ENCODE results near the gene CST5. TPM values are rescaled to one million over a fixed set of nuclear protein-coding genes. Genes with fewer than 3 reads are reported as not detected.
"Not testable (repeated sequence)": the region's sequence is repeated elsewhere in the genome, so short reads cannot be mapped to it uniquely, and the experiment has no call there.

CST5 gene
- polyA plus RNA-seq, 3 donors = not detected

GRCh38 chr20:23907579-23907978 lies 28.0 kb upstream of the CST5 start:
- Histone ChIP-seq H3K27me3 (ENCODE audit: control insufficient read depth in 2 of 2, insufficient read depth in 2 of 2, low read length in 2 of 2) (peaks cover 0 to 2% of the 10 kb centered on the region in 2 donors), H3K9ac (ENCODE audit: insufficient read depth, low read length, poor library complexity, severe bottlenecking) (no peak overlapping the region), H3K4me3 (replicated peaks in 1 of 3; ENCODE audit: low read depth in 2 of 3, low read length in 3 of 3) (no peak overlapping the region), H2AFZ (ENCODE audit: insufficient read depth, low read depth, low read length, poor library complexity, severe bottlenecking) (no peak overlapping the region), H3K9me3 (replicated peaks in 1 of 2; ENCODE audit: control insufficient read depth in 1 of 2, insufficient read depth in 1 of 2, low read length in 2 of 2) (peaks cover 3 to 6% of the 10 kb centered on the region in 2 donors), H3K36me3 (replicated peaks in 1 of 2; ENCODE audit: control insufficient read depth in 1 of 2, insufficient read depth in 2 of 2, low read length in 2 of 2) (no peaks in the 10 kb centered on the region), H3K79me2 (ENCODE audit: insufficient read depth, low read length) (no peaks in the 10 kb centered on the region), H3K27ac (ENCODE audit: low read depth in 1 of 2, low read length in 2 of 2) (no peak overlapping the region), H4K20me1 (ENCODE audit: insufficient read depth, low read length) (no peaks in the 10 kb centered on the region), H3K4me2 (replicated peaks; ENCODE audit: extremely low read depth, low read length, poor library complexity, severe bottlenecking) (no peak overlapping the region), H3K4me1 (ENCODE audit: control insufficient read depth in 1 of 2, insufficient read depth in 2 of 2, low read length in 2 of 2) (no peaks in the 10 kb centered on the region)
- Mint-ChIP-seq H3K27me3 (ENCODE audit: low read depth in 3 of 3) (peaks cover 0 to 3% (median 2%) of the 10 kb centered on the region in 3 donors), H3K27ac (no peak overlapping the region), H3K4me3 (no peak overlapping the region), H3K36me3 (no peaks in the 10 kb centered on the region), H3K9me3 (peaks cover 3 to 20% (median 11%) of the 10 kb centered on the region in 7 donors), H3K4me1 (no peaks in the 10 kb centered on the region)
- no CpG with 5 or more reads among the region's 1 CpG for WGBS (ENCODE audit: insufficient coverage)
- DNase-seq = no peak
- intact Hi-C loops (cut with micrococcal nuclease) = no loop called here
- TF ChIP-seq CTCF (IDR thresholded peaks at IDR 0.05) = no peak

- H3K9ac ChIP-seq (ENCODE audit: insufficient read depth, low read length, poor library complexity, severe bottlenecking); H3K4me3 ChIP-seq (replicated peaks in 1 of 3; ENCODE audit: low read depth in 2 of 3, low read length in 3 of 3); H3K27me3 ChIP-seq (ENCODE audit: control insufficient read depth in 2 of 2, insufficient read depth in 2 of 2, low read length in 2 of 2); H3K4me1 ChIP-seq (ENCODE audit: control insufficient read depth in 1 of 2, insufficient read depth in 2 of 2, low read length in 2 of 2); H3K27ac ChIP-seq (ENCODE audit: low read depth in 1 of 2, low read length in 2 of 2); DNase-seq; H3K36me3 ChIP-seq (replicated peaks in 1 of 2; ENCODE audit: control insufficient read depth in 1 of 2, insufficient read depth in 2 of 2, low read length in 2 of 2); H2AFZ ChIP-seq (ENCODE audit: insufficient read depth, low read depth, low read length, poor library complexity, severe bottlenecking); H3K9me3 ChIP-seq (replicated peaks in 1 of 2; ENCODE audit: control insufficient read depth in 1 of 2, insufficient read depth in 1 of 2, low read length in 2 of 2); H3K4me2 ChIP-seq (replicated peaks; ENCODE audit: extremely low read depth, low read length, poor library complexity, severe bottlenecking); H3K79me2 ChIP-seq (ENCODE audit: insufficient read depth, low read length); H3K36me3 Mint-ChIP-seq; H3K27ac Mint-ChIP-seq; H3K4me3 Mint-ChIP-seq; H3K27me3 Mint-ChIP-seq (ENCODE audit: low read depth in 3 of 3); H3K4me1 Mint-ChIP-seq; intact Hi-C loops (cut with micrococcal nuclease); H4K20me1 ChIP-seq (ENCODE audit: insufficient read depth, low read length): not testable (repeated sequence)
- H3K9me3 Mint-ChIP-seq = peaks cover 4 to 14% (median 8%) of the 10 kb centered on the region in 7 donors
- 83% methylated on average over 6 of the region's 8 CpGs for WGBS (ENCODE audit: insufficient coverage)
Observed at GRCh38 chr20:23902396-23902795, 22.8 kb upstream of the CST5 start.

- H3K79me2 ChIP-seq (ENCODE audit: insufficient read depth, low read length); H3K4me2 ChIP-seq (replicated peaks; ENCODE audit: extremely low read depth, low read length, poor library complexity, severe bottlenecking); H3K27me3 Mint-ChIP-seq (ENCODE audit: low read depth in 3 of 3); H4K20me1 ChIP-seq (ENCODE audit: insufficient read depth, low read length); H3K4me3 ChIP-seq (replicated peaks in 1 of 3; ENCODE audit: low read depth in 2 of 3, low read length in 3 of 3); H2AFZ ChIP-seq (ENCODE audit: insufficient read depth, low read depth, low read length, poor library complexity, severe bottlenecking); DNase-seq; H3K27ac Mint-ChIP-seq; H3K4me3 Mint-ChIP-seq; H3K4me1 ChIP-seq (ENCODE audit: control insufficient read depth in 1 of 2, insufficient read depth in 2 of 2, low read length in 2 of 2); H3K27me3 ChIP-seq (ENCODE audit: control insufficient read depth in 2 of 2, insufficient read depth in 2 of 2, low read length in 2 of 2); H3K9me3 Mint-ChIP-seq; H3K36me3 ChIP-seq (replicated peaks in 1 of 2; ENCODE audit: control insufficient read depth in 1 of 2, insufficient read depth in 2 of 2, low read length in 2 of 2); H3K36me3 Mint-ChIP-seq; H3K9ac ChIP-seq (ENCODE audit: insufficient read depth, low read length, poor library complexity, severe bottlenecking); H3K4me1 Mint-ChIP-seq; H3K27ac ChIP-seq (ENCODE audit: low read depth in 1 of 2, low read length in 2 of 2); H3K9me3 ChIP-seq (replicated peaks in 1 of 2; ENCODE audit: control insufficient read depth in 1 of 2, insufficient read depth in 1 of 2, low read length in 2 of 2): not testable (repeated sequence)
- intact Hi-C loops (cut with micrococcal nuclease) = loop anchor here in 1 of 2 donors (10.0 kb wide), 1 partner anchor 1024 kb away; no protein-coding TSS in a partner anchor
- WGBS (ENCODE audit: insufficient coverage) = 90% methylated on average over 4 of the region's 4 CpGs
Observed at GRCh38 chr20:23890867-23891266, 11.3 kb upstream of the CST5 start.
